Astrocyte (in vitro differentiated cells and primary cell): ENCODE data around the gene PCDHGB1.
A peak's percentile ranks its signal among the peaks of the same experiment; 100 is the strongest.

ENCODE experiments used
- EZH2 ChIP-seq: IDR thresholded peaks from 2 replicates; pipeline ENCODE4 v1.6.1; 2012; ENCODE audit warnings: mild to moderate bottlenecking, low read length, inconsistent platforms; ENCODE audit not compliant: insufficient read depth
- TF ChIP-seq, protein P1 (sequence below): IDR thresholded peaks from 2 replicates; pipeline ENCODE4 v1.5.1; 2011; ENCODE audit warnings: low read depth, mild to moderate bottlenecking, inconsistent platforms, low read length, moderate library complexity; ENCODE audit not compliant: insufficient read depth

DNA sequence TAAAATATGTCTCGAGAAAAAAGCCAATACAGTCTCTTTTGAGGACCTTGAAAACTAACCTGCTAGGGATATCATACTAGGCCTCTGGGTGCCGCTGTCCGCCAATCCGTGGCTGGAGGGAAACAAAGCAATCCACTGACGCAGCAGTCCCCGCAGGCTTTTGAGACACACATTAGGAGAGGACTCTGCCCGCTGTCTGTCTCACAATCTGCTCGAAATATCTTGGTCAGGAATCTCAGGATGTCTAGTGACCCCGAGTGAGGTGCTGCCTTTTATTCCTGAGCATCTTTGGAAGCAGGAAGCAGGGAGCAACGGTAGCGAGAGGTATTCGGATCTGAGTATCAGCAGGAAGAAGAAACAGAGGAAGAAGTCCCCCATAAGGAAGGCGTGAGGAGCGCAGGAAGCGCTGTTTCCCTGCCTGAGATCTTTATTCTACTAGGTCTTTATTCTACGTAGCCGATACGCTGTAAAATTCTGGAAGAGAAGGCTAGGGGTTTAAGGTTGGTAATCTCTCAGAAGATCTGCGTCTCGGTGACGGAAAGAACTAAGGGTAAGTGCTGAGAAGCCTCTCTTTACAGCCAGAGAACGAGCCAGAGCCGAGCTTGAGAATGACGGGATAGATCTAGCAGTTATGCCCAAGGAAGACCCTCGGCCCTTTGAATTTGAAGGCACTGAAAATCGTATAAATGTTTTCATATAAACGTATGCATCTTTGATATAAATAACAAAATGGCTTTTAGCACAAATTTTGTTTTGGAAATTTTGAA lies 23.6 kb upstream of the PCDHGB1 start:
- TF ChIP-seq, protein P1, sequence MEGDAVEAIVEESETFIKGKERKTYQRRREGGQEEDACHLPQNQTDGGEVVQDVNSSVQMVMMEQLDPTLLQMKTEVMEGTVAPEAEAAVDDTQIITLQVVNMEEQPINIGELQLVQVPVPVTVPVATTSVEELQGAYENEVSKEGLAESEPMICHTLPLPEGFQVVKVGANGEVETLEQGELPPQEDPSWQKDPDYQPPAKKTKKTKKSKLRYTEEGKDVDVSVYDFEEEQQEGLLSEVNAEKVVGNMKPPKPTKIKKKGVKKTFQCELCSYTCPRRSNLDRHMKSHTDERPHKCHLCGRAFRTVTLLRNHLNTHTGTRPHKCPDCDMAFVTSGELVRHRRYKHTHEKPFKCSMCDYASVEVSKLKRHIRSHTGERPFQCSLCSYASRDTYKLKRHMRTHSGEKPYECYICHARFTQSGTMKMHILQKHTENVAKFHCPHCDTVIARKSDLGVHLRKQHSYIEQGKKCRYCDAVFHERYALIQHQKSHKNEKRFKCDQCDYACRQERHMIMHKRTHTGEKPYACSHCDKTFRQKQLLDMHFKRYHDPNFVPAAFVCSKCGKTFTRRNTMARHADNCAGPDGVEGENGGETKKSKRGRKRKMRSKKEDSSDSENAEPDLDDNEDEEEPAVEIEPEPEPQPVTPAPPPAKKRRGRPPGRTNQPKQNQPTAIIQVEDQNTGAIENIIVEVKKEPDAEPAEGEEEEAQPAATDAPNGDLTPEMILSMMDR = peak; percentile 50
- TF ChIP-seq EZH2 = no peak
